ENCODE data around the gene SHISA3.
"Not testable (repeated sequence)": the region's sequence is repeated elsewhere in the genome, so short reads cannot be mapped to it uniquely, and the experiment has no call there.

SHISA3 gene

GRCh38 chr4:42396752-42397634, at the start of gene SHISA3:
Gene SHISA3 (plus strand): TSS chr4:42397488. CDS start chr4:42398057, 569 bp downstream.
- no peak for DNase-seq

DNA sequence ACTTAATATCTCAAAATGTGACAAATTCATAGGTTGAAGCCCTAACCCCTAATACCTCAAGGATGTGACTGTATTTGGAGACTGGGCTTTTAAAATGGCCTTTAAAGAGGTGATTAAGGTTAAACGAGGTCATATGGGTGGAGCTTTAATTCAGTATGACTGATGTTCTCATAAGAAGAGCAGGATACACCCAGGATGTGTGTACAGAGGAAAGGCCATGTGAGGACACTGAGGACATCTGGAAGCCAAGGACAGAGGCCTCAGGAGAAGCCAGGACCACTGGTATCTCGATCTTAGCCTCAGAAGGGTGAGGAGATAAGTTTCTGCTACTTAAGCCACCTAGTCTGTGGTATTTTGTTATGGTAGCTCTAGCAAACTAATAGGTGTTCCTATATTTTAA, 49.0 kb upstream of the SHISA3 start:
- DNase-seq = no peak

GRCh38 chr4:42348692-42349091, 48.6 kb upstream of the SHISA3 start:
- DNase-seq = no peak

- DNase-seq = no peak
These were observed 46.6 kb upstream of the SHISA3 start for GRCh38 chr4:42350611-42351182.

DNA sequence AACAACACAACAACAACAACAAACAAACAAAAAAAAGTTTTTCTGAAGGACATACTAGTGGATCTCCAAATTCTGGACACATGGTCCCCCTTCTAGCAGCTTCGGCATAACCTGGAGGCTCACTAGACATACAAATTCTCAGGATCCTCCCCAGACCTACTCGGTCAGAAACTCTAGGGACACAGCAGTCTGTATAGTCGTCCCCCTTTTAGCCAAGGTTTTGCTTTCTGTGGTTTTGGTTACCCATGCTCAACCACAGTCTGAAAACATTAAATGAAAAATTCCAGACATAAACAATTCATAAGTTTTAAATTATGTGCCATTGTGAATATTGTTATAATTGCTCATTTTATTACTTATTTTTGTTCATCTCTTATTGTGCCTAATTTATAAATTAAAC, 45.2 kb upstream of the SHISA3 start:
- no peak for DNase-seq

GRCh38 chr4:42357325-42357724, 40.0 kb upstream of the SHISA3 start:
- no peak for DNase-seq

- no peak for DNase-seq
These were observed 37.6 kb upstream of the SHISA3 start for GRCh38 chr4:42359711-42360110.

DNA sequence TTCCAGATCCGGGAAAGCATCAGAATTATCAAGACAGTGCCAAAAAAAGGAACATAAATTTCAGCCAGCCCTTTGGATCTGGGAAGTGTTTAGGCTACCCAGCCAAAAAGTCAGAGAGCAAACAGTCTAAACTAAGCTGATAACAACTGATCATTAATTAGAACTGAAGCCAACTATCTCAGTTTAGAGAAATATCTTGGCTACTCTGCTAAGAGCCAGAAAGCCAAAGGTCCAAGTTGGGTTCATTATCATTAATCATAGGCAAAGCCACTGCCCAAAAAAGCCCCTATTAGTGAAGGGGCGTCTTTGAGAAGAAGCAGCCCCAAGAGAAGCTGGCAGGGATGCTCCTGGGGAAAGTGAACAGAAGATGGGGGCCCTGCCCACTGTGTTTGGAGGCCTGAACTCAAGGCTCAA, 37.0 kb upstream of the SHISA3 start:
- DNase-seq = no peak

GRCh38 chr4:42361456-42361855, 35.8 kb upstream of the SHISA3 start:
- DNase-seq = no peak

DNA sequence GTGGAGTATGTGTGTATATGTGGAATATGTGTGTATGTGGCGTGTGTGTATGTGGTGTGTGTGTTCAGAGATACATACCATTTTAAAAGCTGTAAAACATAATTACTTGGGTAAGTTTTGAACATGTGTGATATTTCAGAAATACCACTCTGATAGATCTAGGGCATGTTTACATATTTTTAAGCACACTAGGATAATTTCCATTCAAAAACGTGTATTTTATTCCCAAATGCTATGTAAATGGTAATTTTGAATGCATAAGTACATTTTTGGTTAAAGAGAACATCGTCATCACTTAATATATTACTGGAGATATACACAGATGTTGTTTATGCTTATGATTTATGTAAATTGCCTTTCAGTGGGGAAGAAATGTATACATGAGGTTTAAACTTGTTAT, 34.7 kb upstream of the SHISA3 start:
- no peak for DNase-seq

GRCh38 chr4:42363614-42364013, 33.7 kb upstream of the SHISA3 start:
- DNase-seq = no peak

- no peak for DNase-seq
These were observed 32.8 kb upstream of the SHISA3 start for GRCh38 chr4:42364266-42365053.

- DNase-seq = no peak
These were observed 30.3 kb upstream of the SHISA3 start for GRCh38 chr4:42366959-42367358.

- DNase-seq = no peak
These were observed 27.8 kb upstream of the SHISA3 start for GRCh38 chr4:42369489-42369888.

DNA sequence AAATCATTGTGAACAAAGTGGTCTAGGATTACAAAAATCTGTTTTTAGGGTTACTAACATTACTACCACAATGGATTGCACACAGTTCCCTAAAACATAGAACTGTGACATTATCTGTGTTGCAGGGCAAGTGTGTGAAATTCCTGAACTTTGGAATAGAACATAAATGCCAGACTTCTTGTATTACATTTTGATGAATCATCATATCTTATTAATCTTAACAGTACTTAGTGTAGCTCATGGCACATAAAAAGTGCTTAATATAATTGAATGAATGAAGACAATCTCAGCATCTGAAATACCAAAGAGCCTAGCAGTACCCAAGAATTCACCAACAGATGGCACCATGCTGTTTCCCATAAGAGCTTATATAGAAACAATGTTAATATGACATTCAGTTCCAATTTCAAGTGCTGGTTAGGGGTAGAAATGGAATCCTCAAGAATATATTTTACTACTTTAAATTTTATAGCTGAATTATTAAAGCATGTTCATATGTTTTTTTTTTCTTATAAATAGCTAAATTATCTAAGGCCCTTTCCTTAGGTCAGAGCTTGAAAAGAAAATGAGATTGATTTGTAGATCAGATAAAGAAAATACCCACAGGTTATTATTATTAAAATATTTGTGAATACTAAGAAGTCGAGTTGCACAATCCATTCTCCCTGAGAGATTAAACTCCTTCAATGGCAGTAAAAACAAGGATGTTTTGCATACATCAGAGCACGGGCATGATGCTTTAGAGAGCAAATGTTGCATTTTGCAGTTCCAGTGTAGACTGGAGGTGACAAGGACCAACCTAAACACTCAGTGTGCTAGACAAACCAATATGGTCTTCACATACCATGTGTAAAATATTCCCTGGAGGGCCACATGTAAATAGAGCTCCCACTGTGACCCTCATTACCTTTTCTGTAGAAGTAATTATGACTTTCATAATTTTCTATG, 25.7 kb upstream of the SHISA3 start:
- DNase-seq = peak; percentile 14

- not testable (repeated sequence) for DNase-seq
These were observed 25.0 kb upstream of the SHISA3 start for GRCh38 chr4:42372303-42372702.

GRCh38 chr4:42377497-42377896, 19.8 kb upstream of the SHISA3 start:
- DNase-seq = no peak

- DNase-seq = no peak
These were observed 15.6 kb upstream of the SHISA3 start for GRCh38 chr4:42381666-42382065.

GRCh38 chr4:42385516-42385915, 11.8 kb upstream of the SHISA3 start:
- no peak for DNase-seq

DNA sequence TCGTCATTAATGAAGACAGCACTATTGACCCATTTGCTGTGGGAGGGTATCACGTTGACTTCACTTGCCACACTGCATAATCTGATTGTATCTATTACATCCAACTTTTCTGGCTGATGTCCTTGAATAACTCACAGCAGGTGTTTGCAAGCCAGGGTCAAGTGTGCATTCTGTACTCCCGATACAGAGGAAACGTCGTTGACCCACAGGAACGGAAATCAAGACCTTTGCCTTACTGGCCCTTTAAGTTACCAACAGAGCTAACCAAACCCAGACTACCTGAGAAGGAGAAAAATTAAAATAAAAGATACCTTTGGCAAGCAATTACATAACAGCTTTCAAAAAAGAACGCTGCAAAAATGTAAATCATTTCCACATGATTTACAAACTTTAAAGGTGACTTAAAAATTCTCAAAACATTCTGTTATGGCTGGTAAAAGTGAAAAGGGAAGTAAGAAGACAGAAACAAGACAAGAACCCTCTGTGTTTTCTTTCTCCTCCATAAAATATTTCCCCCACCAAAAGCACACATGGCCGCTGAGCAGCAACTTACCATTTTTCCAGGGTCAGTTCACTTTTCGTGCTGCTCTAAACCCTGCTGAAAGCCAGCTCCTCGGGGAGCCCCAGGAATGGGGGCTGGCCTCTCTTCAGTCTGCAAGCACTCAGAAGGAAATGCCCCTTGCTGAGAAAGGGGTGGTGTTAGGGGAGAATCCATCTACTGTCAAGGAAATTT, 6.5 kb upstream of the SHISA3 start:
- no peak for DNase-seq

GRCh38 chr4:42391355-42391664, 6.0 kb upstream of the SHISA3 start:
- DNase-seq = no peak

DNA sequence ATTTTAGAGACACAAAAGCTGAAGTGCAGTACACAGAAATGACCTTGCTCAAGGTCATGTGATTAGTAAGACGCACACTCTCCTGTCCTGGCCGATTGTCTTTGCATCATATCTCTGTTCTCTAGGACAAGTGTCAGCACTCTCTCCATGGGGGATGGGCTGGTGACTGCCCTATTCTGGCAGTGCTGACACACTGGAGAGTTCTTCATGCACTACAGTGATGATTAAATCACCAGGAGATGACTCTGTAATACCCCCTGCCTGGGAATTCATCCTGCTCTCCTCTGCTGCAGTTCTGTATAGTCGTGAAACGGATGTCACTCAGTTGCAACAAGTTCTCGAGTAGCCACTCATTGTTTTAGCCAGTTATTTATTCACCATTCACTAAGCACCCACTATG, 5.3 kb upstream of the SHISA3 start:
- DNase-seq = peak; percentile 5

Data from NCI-H345 (cell line).